ENCODE data around the gene ARHGAP28.

Gene ARHGAP28

DNA sequence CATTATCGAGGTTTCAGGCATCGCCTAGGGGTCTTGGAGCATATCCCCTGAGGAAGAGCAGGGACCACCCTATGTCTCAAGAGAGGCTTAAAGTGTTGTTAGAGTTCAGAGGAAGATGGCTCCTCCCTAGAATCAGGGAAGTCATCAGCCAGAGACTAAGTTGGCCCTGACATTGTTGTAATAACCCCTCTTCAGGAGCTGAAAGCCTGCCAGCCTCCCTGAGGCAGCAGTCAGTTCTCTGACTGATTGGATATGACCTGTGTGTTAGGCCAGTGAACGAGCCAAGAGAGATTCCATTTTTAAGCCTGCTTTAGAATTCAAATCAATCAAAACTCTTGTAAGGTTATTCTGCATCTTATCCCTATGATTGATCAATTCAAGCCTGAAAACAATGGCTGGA lies 34.9 kb downstream of the ARHGAP28 start:
- no peak overlapping the region for H3K4me3 ChIP-seq (ENCODE audit: low read depth, low read length)
- DNase-seq (ENCODE audit: low read depth) = no peak
- TF ChIP-seq, protein P1, sequence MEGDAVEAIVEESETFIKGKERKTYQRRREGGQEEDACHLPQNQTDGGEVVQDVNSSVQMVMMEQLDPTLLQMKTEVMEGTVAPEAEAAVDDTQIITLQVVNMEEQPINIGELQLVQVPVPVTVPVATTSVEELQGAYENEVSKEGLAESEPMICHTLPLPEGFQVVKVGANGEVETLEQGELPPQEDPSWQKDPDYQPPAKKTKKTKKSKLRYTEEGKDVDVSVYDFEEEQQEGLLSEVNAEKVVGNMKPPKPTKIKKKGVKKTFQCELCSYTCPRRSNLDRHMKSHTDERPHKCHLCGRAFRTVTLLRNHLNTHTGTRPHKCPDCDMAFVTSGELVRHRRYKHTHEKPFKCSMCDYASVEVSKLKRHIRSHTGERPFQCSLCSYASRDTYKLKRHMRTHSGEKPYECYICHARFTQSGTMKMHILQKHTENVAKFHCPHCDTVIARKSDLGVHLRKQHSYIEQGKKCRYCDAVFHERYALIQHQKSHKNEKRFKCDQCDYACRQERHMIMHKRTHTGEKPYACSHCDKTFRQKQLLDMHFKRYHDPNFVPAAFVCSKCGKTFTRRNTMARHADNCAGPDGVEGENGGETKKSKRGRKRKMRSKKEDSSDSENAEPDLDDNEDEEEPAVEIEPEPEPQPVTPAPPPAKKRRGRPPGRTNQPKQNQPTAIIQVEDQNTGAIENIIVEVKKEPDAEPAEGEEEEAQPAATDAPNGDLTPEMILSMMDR (IDR thresholded peaks at IDR 0.05; ENCODE audit: low read depth, low read length, missing control alignments) = no peak

DNA sequence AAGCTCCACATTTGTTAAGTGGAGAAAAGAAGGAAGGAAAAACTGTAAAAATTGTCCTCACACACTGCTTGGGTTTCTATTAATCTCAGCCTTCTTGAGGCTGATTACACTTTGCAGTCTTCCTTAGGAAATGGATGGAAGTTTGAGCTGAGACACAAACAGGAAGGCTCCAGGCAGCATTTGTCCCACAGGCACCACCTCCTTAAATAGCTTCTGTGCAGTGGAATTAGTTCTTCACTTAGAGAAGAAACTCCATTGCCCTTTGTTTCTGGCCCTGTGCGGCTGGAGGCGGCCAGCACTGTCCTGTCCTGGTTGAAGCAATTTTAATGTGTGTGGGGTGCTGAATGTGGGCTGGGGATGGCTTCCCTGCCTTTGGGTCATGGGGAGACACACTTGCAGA lies 44.3 kb downstream of the ARHGAP28 start:
- TF ChIP-seq, protein P1 (IDR thresholded peaks at IDR 0.05; ENCODE audit: low read depth, low read length, missing control alignments) = no peak
- no peak for DNase-seq (ENCODE audit: low read depth)

DNA sequence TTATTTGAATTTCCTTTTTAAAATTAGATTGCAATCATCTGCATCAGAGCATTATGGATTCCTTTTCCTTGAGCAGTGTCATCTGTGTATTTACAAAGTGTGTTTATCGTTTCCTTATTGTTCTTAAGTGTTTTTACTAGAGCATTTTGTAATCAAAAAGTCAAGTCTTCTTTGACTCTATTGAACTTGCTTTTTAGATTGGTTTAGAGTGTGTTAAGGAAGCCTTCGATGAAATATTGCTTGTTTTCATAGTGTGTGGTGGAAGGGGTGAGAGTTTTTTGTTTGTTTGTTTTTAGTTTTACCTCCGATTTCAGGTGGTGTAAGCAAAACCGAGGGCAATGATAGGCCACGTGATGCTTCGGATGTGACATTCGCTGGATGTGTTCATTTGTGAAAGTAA lies 45.7 kb downstream of the ARHGAP28 start:
- TF ChIP-seq, protein P1 (IDR thresholded peaks at IDR 0.05; ENCODE audit: low read depth, low read length, missing control alignments) = no peak
- H3K4me3 ChIP-seq (ENCODE audit: low read depth, low read length) = no peak overlapping the region
- no peak for DNase-seq (ENCODE audit: low read depth)

More for the DNA sequence above, 44.3 kb downstream of the ARHGAP28 start:
- no peak overlapping the region for H3K4me3 ChIP-seq (ENCODE audit: low read depth, low read length)

DNA sequence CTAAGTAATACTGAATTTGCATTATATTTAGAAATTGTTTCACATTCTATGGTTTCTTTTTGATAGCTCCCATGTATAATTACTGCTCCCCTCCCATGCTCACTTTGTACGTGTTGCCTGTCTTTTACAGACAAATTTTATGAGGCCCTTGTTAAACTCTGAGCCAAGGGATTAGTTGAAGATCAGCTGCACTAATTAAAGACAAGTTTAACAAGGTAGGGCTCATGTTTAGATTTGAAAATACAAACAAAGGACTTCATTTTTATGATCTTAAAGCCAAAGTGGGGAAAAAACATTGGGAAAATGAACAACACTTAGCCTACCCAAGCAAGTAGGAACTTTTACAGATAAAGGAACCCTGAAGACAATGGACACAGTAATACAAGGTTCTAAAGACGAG lies 46.2 kb downstream of the ARHGAP28 start:
- no peak overlapping the region for H3K4me3 ChIP-seq (ENCODE audit: low read depth, low read length)
- DNase-seq (ENCODE audit: low read depth) = no peak
- TF ChIP-seq, protein P1 (IDR thresholded peaks at IDR 0.05; ENCODE audit: low read depth, low read length, missing control alignments) = no peak

DNA sequence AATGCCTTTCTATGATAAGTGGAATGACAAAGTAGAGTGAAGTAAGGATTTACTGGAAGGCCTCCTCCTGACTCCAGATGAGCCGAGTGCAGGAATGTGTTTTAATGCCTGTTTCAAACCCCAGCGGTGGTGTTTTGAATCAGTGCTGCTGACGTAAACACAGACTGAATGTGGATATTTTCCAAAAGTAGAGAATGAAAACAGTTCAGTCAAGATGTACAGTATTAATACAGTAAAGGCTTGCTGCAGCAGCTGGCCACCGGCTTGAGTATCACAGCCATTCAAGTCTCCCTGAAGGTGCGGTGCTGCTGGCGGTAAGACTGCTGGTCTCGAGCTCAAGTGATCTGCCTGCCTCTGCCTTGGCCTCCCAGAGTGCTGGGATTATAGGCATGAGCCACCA lies 46.7 kb downstream of the ARHGAP28 start:
- TF ChIP-seq, protein P1 (IDR thresholded peaks at IDR 0.05; ENCODE audit: low read depth, low read length, missing control alignments) = no peak
- DNase-seq (ENCODE audit: low read depth) = no peak
- no peak overlapping the region for H3K4me3 ChIP-seq (ENCODE audit: low read depth, low read length)

GRCh38 chr18:6777509-6777908 lies 48.0 kb downstream of the ARHGAP28 start:
- no peak overlapping the region for H3K4me3 ChIP-seq (ENCODE audit: low read depth, low read length)

More at GRCh38 chr18:6777509-6777908, 48.0 kb downstream of the ARHGAP28 start:
- no peak for DNase-seq (ENCODE audit: low read depth)
- TF ChIP-seq, protein P1 (IDR thresholded peaks at IDR 0.05; ENCODE audit: low read depth, low read length, missing control alignments) = no peak
